Activated naive CD4-positive, alpha-beta T cell treated with anti-CD3 and anti-CD28 coated beads, Interleukin-2, amount 50 U/mL, for 24 hours (primary cell): ENCODE data around the gene APOL4.
"Not testable (repeated sequence)": the region's sequence is repeated elsewhere in the genome, so short reads cannot be mapped to it uniquely, and the experiment has no call there.

Experiments
- H3K27ac Mint-ChIP-seq: one replicate; pipeline ENCODE4 v1.8.0; 2021; ENCODE audit warnings: mild to moderate bottlenecking, mixed read lengths
- H3K27me3 Mint-ChIP-seq: one replicate; pipeline ENCODE4 v1.8.0; 2021; ENCODE audit warnings: mixed read lengths
- H3K36me3 Mint-ChIP-seq: one replicate; pipeline ENCODE4 v1.8.0; 2021; ENCODE audit warnings: mixed read lengths
- H3K4me1 Mint-ChIP-seq: one replicate; pipeline ENCODE4 v1.8.0; 2021; ENCODE audit warnings: mixed read lengths
- H3K4me3 Mint-ChIP-seq: one replicate; pipeline ENCODE4 v1.8.0; 2021; ENCODE audit warnings: mild to moderate bottlenecking, mixed read lengths
- H3K9me3 Mint-ChIP-seq: one replicate; pipeline ENCODE4 v1.8.0; 2021; ENCODE audit warnings: mixed read lengths

APOL4 gene

DNA sequence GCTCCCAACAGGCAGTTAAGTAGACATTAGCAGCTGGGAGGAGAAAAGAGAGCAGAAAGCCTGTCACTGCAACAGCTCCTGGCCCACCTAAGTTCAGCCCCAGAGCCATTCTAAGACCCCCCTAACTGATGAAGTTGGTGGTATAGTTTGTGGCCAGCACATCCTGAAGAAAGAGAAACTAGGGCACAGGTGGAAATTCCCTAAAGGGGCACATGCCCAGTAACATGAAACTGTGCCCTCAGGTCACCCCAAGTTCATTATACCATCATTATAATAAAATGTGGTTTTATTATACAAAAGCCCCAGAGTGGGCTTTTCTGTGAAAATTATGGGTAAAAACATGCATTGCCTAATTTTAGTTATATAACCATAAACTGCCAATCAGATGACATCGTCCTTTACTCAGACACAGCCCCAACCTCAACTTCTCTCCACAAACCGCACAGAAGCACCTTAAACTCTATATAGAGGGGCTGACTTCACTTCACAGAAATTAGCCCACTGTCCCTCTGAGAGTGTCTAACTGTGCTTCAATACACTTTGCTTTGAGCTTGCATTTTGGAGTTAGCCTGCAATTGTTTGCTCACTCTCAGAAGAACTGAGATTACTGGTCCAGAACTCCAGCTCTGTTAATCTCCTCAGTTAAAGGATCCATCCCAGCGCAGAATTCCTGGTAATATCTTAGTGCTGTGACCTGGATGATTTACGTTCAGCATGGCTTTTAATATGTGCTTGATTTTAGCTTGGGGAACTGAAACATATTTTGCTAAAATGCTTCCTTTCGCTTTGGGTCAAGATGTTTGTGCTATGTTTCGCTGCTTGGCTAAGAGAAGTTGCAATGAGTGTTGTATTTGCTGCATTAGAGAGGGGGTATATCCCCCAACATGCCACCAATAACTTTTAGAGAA is 39.2 kb downstream of the APOL4 start:
- Mint-ChIP-seq H3K27ac (peak overlapping the region; percentile 97), H3K4me1 (peaks cover 93% of the 10 kb centered on the region), H3K9me3 (no peaks in the 10 kb centered on the region), H3K27me3 (no peaks in the 10 kb centered on the region), H3K4me3 (peak overlapping the region; percentile 92), H3K36me3 (no peaks in the 10 kb centered on the region)

DNA sequence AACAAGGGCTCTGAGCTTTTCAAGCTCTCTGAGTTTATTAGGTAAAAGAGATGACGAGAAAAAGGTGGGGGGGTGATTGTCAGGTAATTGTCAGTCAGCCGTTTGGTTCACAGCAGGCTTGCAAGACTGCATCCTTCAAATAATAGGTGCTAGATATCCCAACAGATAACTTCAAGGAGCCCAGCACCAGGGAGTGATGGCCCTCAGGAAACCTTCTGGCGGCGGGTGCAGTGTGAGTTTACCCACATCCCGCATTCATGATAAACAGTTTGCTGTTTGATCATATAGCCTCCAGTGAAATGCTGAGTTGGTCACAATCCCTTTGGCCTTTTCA is 39.8 kb downstream of the APOL4 start:
- H3K9me3 Mint-ChIP-seq, result not testable (repeated sequence)

DNA sequence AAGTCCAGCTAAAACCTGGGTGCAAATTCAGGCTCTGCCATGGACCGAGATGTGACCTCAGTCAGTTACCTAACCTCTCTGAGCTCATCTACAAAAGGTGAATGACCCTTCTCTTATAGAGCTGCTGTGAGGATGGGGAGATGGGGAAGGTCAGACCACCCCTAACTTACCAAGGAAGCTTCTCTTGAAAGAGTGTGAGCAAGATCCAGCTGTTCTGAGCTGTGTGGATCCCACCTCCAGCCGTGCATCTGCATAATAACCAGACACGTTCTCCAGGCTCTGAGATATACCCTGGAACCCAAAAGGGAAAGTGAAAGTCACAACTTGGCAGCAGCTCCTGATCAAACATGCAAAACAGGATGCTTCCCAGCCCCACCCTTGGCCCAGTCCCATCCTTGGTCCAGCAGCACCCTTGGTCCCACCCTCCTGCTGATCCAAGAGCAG is 41.1 kb downstream of the APOL4 start, which contains the start of gene APOL3:
APOL3 (minus strand) TSS at position 257 of the 444 bp plus-strand sequence. CDS start 11,700 bp downstream, outside the sequence.
- Mint-ChIP-seq H3K27me3 (no peaks in the 10 kb centered on the region), H3K4me1 (peaks cover 94% of the 10 kb centered on the region), H3K27ac (peak within 1 kb of the TSS; percentile 97), H3K4me3 (peak within 1 kb of the TSS; percentile 92), H3K36me3 (no peaks in the 10 kb centered on the region), H3K9me3 (no peaks in the 10 kb centered on the region)

More for the DNA sequence above, 39.8 kb downstream of the APOL4 start:
- not testable (repeated sequence) for H3K36me3 Mint-ChIP-seq, H3K27me3 Mint-ChIP-seq
- H3K4me1 Mint-ChIP-seq, result peaks cover 93% of the 10 kb centered on the region
- H3K27ac Mint-ChIP-seq, result peak overlapping the region; percentile 97
- peak overlapping the region; percentile 92 for H3K4me3 Mint-ChIP-seq

DNA sequence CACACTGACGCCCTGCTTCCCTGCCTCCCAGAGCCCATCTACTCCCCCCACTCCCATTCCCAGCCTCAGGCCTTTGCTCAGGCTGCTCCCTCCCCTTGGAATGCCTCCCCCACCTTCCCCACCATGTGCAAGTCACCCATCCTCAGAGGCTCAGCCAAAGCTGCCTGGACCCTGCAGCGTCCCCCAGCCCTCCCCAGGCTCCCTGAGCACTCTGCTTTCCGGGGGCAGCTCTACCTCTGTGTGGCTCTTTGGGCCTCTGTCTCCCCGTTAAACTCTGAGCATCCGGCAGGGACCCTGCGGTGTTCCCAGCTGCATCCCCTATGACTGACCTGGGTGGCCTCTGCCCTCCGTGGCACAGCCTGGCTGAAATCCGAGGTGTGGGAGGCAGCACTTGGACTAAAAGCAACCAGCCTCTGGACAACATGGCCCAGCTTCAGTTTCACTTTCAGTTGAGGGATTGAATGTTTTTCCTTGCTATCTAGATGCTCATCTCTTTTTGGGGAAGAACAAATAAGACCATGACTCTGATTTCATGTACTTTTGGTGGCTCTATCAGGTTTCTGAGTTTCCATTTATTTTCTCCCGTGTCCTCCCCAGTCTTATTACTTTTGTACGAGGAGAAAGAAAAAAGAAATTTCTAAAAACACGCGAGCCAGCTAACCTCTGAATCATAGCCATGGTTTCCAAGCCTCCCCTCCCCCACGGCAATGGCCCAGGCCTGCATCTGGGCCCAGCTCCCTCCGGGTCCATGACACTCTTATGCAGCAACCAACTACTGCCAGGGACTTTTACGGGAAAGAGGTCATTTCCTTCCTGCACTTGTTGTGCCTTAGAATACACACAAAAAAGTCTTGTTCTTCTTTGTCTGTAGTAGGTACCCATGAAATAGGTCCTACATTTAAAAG is 44.8 kb downstream of the APOL4 start:
- H3K4me1 Mint-ChIP-seq, result peaks cover 100% of the 10 kb centered on the region
- peak overlapping the region; percentile 99 for H3K27ac Mint-ChIP-seq
- peak overlapping the region; percentile 92 for H3K4me3 Mint-ChIP-seq
- no peaks in the 10 kb centered on the region for H3K27me3 Mint-ChIP-seq
- H3K36me3 Mint-ChIP-seq, result peaks cover 8% of the 10 kb centered on the region
- no peaks in the 10 kb centered on the region for H3K9me3 Mint-ChIP-seq

DNA sequence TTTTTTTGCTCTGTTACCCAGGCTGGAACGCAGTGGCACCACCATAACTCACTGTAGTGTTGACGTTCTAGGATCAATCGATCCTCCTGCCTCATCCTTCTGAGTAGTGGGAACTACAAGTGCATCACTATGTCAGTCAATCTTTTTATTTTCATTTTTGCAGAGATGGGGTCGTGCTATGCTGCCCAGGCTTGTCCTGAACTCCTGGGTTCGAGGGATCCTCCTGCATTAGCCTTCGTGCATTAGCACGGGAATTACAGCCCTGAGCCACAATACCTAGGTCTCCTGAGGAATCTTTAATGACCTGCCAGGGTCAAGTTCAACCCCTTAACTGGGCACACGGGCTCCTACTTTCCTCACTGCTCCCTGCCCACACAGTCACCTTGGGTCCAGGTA is 45.5 kb downstream of the APOL4 start:
- Mint-ChIP-seq H3K36me3 (peaks cover 11% of the 10 kb centered on the region), H3K9me3 (no peaks in the 10 kb centered on the region), H3K4me1 (peaks cover 100% of the 10 kb centered on the region), H3K4me3 (peak overlapping the region; percentile 92), H3K27ac (peak overlapping the region; percentile 99), H3K27me3 (no peaks in the 10 kb centered on the region)

DNA sequence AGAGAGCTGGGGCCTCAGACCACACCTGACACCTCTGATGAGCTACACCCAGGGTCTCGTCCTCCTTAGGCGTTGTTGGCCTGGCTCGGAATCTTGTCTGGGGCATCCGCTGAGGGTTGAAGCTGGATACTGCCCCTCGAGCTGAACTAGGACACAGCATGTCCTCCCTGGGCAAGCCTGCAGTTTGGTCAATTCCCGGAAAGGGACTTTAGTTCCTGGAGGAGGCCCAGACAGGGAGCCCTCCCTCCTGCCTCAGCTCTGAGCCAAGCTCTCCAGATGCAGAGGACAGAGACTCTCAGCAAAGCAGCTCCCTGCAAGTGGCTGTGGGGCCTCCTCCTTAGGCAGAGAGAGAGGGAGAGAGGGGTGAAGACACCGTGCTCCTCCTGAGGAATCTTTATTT is 45.9 kb downstream of the APOL4 start:
- H3K36me3 Mint-ChIP-seq, result peaks cover 11% of the 10 kb centered on the region
- no peaks in the 10 kb centered on the region for H3K27me3 Mint-ChIP-seq
- peaks cover 100% of the 10 kb centered on the region for H3K4me1 Mint-ChIP-seq
- H3K27ac Mint-ChIP-seq, result peak overlapping the region; percentile 99
- H3K4me3 Mint-ChIP-seq, result peak overlapping the region; percentile 92
- H3K9me3 Mint-ChIP-seq, result no peaks in the 10 kb centered on the region

DNA sequence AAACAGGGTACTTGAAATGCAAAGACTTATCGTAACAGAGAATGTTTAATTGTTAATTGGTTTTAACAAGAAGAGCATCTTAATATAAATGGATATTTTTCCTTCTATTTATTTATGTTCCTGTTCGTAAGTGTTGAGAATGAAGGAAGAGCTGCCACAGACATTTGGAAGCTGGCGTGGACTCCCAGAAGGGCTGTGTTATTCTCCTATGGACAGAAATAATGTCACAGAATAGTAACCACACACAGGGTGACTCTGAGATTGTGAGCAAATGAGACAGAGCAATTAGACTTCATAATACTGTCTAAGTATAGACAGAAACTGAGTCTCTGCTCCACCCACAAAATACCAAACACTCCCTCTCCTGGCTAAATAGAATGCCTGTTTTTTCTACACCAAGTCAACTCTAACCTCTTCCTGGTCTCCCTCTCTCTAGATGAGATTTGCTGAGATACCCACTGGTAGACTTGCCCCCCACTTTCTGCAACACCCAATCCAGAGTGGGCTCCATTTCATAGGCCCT is 47.1 kb downstream of the APOL4 start:
- Mint-ChIP-seq H3K27me3 (no peaks in the 10 kb centered on the region), H3K27ac (peak overlapping the region; percentile 99), H3K9me3 (no peaks in the 10 kb centered on the region), H3K36me3 (peaks cover 11% of the 10 kb centered on the region), H3K4me3 (peak overlapping the region; percentile 77), H3K4me1 (peaks cover 100% of the 10 kb centered on the region)

DNA sequence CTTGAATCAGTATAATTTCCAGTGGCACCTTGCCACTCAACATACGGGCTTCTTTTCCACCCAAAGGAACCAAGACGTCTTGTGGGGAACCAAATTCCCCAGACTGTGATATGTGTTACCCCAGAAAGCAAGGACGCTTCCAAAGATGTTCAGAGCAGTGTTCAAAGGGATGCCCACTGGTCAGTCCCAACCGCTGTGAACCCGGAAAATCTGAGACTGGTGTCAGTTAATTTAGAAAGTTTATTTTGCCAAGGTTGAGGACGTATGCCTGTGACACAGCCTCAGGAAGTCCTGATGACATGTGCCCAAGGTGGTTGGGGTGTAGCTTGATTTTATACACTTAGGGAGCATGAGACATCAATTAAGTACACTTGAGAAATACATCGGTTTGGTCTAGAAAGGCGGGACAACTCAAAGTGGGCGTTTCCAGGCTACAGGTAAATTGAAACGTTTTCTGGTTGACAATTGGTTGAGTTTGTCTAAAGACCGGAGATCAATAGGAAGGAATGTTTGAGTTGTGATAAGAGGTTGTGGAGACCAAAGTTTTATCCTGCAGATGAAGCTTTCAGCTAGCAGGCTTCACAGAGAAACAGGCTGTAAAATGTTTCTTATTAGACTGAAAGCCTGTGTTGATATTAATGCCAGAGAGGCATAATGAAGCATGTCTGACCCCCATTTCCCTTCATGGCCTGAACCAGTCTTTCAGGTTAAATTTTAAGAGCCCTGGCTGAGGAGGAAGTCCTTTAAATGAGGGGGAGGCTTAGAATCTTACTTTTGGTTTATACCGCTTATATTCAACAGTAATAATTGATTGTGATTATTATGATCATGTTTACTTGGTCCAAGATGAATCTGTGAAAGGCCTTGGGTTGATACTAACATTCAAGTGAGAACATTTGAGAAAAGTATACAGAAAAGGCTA is 47.8 kb downstream of the APOL4 start:
- Mint-ChIP-seq H3K9me3 (no peaks in the 10 kb centered on the region), H3K4me3 (peak overlapping the region; percentile 77), H3K27me3 (no peaks in the 10 kb centered on the region)

DNA sequence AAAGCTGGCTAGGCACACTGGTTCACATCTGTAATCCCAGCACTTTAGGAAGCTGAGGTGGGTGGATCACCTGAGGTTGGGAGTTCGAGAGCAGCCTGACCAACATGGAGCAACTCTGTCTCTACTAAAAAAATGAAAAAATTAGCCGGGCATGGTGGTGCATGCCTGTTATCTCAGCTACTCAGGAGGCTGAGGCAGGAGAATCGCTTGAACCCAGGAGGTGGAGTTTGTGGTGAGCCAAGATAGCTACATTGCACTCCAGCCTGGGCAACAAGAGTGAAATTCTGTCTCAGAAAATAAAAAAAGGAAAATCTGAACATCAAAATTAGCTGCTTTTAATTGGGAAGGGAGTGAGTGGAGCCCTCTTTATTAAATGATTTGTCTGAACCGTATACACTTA is 48.8 kb downstream of the APOL4 start:
- H3K4me1 Mint-ChIP-seq, result peaks cover 89% of the 10 kb centered on the region
- not testable (repeated sequence) for H3K27me3 Mint-ChIP-seq, H3K4me3 Mint-ChIP-seq, H3K9me3 Mint-ChIP-seq
- peaks cover 11% of the 10 kb centered on the region for H3K36me3 Mint-ChIP-seq
- H3K27ac Mint-ChIP-seq, result peak overlapping the region; percentile 63

More for the DNA sequence above, 47.8 kb downstream of the APOL4 start:
- Mint-ChIP-seq H3K36me3 (peaks cover 11% of the 10 kb centered on the region), H3K27ac (peak overlapping the region; percentile 99), H3K4me1 (peaks cover 93% of the 10 kb centered on the region)

DNA sequence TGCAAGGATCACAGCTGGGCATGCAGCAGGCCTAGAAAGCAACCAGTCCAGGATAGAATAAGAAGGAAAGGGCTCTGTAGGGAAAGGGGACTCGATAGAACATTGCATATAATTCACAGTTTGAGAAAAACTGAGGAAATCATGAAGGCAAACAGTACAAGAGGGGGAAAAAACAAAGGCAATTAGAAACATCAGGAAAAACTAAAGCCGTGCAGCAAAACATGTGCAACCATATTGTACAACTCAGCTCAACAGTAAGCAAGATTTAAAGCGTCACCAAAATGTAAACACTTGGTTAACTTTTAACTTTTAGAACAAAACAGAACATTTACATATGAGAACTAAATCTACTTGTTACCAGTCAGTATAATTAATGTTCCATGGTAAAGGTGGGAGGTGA is 49.5 kb downstream of the APOL4 start:
- peaks cover 81% of the 10 kb centered on the region for H3K4me1 Mint-ChIP-seq
- H3K4me3 Mint-ChIP-seq, result peak overlapping the region; percentile 24
- peaks cover 11% of the 10 kb centered on the region for H3K36me3 Mint-ChIP-seq
- H3K27me3 Mint-ChIP-seq, result no peaks in the 10 kb centered on the region
- no peaks in the 10 kb centered on the region for H3K9me3 Mint-ChIP-seq
- H3K27ac Mint-ChIP-seq, result peak overlapping the region; percentile 63

DNA sequence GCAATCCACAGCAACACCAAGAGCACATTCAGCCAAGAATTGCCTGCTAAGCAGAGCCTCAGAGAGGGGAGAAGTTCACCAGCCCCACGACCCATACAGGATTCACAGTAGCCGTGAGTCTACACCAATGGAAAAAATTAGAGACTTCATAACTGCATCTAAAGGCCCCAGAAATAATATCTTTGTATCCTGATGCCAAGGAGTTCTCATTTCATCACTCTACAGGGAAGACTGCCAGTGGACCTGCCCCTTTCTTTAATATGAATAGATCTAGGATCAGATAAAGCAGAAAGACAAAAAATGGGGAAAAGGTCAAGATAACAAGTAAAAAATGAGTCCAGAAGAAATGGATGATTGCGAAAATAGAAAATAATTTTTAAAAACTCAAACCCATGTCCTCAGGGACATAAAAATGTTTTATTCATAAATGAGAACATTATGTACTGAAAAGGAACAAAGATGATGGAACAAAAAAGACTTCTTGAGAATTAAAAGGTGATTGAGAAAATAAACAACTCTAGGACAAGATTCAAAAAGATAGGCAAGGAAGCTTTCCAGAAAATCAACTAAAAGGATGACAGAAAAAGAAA is 50.5 kb downstream of the APOL4 start:
- Mint-ChIP-seq H3K27ac (peak overlapping the region; percentile 63), H3K4me3 (peak overlapping the region; percentile 8), H3K9me3 (no peaks in the 10 kb centered on the region), H3K4me1 (peaks cover 71% of the 10 kb centered on the region), H3K36me3 (peaks cover 11% of the 10 kb centered on the region), H3K27me3 (no peaks in the 10 kb centered on the region)

DNA sequence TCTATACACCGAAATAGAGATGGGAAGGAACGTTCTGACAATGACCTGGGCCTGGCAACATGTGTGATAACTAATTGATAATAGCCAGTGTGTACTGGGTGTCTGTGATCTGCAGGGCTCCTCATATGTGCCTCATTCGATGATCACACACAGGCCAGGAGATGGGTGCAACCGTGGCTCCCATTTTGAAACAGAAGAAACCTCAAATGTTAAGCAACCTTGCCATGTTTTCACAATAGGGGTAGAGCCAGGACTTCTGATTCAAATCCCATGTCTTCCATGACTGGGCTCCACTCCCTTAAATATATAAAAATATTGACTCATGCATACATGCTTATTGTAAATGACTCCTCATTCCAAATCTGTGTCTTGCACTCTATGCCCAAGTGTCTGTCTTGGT is 52.2 kb downstream of the APOL4 start:
- H3K4me1 Mint-ChIP-seq, result peaks cover 63% of the 10 kb centered on the region
- peak overlapping the region; percentile 20 for H3K27ac Mint-ChIP-seq
- H3K27me3 Mint-ChIP-seq, result no peaks in the 10 kb centered on the region
- H3K9me3 Mint-ChIP-seq, result no peaks in the 10 kb centered on the region
- H3K36me3 Mint-ChIP-seq, result peaks cover 10% of the 10 kb centered on the region
- no peak overlapping the region for H3K4me3 Mint-ChIP-seq

DNA sequence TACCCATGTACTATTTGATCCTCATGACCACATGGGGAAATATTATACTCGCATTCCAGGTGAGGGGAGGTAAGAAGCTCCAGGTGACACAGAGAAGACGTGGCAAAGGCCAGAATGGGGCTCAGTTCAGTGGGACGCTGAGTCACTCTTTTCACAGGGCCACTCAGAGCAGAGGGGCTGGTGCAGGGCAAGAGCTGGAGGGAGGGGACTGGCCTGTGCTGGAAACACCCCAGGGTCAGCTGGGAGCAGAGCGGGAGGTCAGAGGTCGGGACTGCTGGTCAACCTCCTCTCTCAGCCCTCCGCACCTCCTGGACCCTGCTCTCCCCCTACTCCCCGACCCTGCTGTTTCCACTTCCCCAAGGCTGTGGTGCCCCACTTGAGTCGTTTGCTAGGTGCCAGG is 53.2 kb downstream of the APOL4 start:
- Mint-ChIP-seq H3K4me1 (peaks cover 59% of the 10 kb centered on the region), H3K36me3 (peaks cover 10% of the 10 kb centered on the region), H3K9me3 (no peaks in the 10 kb centered on the region), H3K27me3 (no peaks in the 10 kb centered on the region), H3K4me3 (no peak overlapping the region), H3K27ac (peak overlapping the region; percentile 43)

DNA sequence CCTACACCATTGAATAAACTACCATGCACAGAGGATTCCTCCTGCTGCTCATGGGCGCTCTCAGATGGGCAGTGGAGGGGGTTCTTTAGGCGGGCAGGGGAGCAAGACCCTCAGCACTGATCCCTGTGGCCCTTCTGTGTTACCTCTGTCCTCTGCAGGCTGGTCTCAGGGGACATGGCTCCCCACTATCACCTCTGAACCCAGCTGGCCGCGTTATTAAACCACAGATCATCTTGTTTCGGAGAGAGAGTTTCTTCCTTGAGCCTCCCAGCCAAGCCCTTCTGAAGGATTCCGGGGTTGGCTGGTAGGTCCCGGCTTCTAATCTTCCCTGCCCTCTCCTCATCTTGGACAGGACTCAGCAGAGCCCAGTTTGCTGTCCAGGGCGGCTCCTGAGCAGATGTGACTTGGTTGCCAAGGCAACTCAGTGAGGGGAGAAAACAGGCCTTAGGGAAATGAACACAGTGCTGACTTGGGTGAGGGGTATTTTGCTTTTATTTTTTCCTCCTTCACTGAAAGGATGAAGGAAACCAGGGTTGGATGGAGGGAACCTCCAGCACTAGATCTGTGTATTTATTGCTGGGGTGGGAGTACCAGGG is 54.3 kb downstream of the APOL4 start:
- Mint-ChIP-seq H3K4me3 (no peak overlapping the region), H3K4me1 (peaks cover 55% of the 10 kb centered on the region), H3K36me3 (peaks cover 10% of the 10 kb centered on the region), H3K27me3 (no peaks in the 10 kb centered on the region), H3K9me3 (no peaks in the 10 kb centered on the region), H3K27ac (peak overlapping the region; percentile 53)
